Inferior parietal cortex (tissue), 1 donor: ENCODE measurements around the gene GNAI2.
"Not testable (repeated sequence)": the region's sequence is repeated elsewhere in the genome, so short reads cannot be mapped to it uniquely, and the experiment has no call there.

ENCODE experiments used
- DNase-seq: peaks from one replicate; pipeline ENCODE4 v3.0.0-alpha.2; 2016; ENCODE audit errors: extremely low spot score

Gene GNAI2

DNA sequence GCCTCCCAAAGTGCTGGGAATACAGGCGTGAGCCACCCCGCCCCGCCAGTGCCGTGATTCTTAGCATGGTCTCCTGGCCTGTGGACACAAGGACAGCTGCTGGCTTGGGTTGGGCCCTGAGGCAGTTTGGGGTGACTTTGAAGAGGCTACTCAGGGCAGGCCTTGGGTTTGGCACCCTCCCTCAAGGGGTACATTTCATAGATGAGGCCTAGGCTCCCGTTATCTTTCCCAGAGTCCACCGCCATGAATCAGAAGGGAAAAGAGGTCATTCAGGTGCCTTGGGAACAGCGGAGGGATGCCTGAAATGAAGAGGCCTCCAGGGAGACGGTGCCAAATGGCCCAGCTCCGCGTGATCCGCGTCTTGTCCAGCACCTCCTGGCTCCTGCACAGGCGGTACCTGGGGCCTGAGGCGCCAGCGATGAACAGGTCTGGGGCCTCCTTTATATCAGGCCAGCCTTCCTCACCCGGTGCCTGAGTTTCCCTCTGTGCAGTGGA lies 9.3 kb downstream of the GNAI2 start:
- no peak for DNase-seq

GRCh38 chr3:50245831-50246516 lies 10.0 kb downstream of the GNAI2 start:
- peak; percentile 88 for DNase-seq

DNA sequence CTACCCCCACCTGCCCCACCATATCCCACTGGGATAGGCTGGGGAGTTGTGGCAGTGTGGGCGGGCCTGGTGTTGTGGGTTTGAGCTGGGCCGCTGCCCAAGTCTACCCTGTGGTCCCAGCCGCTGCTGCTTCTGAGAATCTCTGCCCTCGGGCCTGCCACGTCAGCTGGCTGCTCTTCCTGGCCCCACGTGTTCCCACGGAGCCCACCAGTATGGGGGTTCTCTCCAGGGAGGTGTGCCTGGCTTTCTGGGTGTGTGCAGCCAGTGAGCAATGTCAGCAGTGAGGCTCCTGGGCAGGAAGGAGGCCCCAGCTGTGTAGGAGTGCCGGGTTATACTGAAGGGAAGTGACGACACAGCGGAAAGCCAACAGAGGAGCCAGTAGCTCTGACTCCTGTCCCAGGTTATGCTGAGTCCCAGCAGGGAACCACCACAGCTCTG lies 10.5 kb downstream of the GNAI2 start:
- DNase-seq: no peak

DNA sequence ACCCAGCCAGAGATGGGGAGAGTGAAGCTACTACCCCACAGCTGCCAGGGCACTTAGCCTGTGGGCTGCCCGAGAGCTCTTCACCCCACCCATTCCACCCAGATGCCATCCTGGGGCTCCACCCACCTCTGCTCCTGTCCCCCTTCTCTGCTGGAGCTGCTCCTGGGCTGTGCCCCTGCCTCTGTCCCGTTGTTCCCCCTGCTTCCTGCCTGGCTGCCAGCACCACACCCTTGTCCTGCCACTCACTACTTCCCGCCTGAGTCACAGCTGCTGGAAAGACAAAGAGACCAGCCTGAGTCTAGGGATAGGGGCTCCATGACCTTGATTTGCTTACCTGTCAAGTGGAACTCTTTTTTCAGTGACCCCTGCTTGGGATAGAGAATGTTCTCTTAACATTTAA lies 12.4 kb downstream of the GNAI2 start:
- no peak for DNase-seq

GRCh38 chr3:50249457-50249856 lies 13.5 kb downstream of the GNAI2 start:
- no peak for DNase-seq

DNA sequence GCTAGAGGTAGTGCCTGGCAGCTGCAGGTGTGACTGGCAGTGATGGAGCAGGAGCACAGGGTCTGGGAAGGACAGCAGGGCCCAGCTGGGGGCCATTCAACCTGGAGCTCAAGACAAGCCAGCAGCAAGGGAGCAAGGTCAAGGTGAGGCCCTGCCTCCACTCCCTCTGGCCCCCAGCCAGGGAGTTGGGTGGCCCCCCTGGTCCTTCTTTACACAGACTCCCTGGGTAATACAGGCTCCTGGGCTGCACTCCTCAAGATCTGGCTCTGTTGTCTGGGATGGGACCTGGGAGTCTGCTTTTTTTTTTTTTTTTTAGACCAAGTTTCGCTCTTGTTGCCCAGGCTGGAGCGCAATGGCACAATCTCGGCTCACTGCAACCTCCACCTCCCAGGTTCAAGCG lies 14.5 kb downstream of the GNAI2 start:
- no peak for DNase-seq

DNA sequence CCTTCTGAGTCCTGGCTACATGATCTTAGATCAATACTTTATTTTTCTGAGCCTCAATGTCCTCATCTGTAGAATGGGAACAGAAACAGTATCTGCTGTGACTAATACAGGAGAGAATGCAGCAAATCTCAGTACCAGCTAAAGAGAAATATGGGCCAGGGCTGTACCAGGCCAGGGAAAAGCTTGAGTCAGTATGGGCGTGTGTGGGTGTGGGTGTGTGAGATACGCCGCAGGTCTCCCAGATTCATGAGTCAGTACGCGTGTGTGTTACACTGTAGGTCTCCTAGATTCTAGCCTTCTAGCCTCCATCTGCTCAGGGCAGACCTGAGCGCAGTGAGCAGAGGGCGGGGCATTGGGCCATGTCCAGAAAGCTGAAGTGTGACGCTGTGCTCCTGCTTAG lies 15.2 kb downstream of the GNAI2 start:
- DNase-seq: no peak

- DNase-seq: no peak
These were observed 18.7 kb downstream of the GNAI2 start for GRCh38 chr3:50254577-50255250.

GRCh38 chr3:50255251-50255615 lies 19.2 kb downstream of the GNAI2 start:
- no peak for DNase-seq

DNA sequence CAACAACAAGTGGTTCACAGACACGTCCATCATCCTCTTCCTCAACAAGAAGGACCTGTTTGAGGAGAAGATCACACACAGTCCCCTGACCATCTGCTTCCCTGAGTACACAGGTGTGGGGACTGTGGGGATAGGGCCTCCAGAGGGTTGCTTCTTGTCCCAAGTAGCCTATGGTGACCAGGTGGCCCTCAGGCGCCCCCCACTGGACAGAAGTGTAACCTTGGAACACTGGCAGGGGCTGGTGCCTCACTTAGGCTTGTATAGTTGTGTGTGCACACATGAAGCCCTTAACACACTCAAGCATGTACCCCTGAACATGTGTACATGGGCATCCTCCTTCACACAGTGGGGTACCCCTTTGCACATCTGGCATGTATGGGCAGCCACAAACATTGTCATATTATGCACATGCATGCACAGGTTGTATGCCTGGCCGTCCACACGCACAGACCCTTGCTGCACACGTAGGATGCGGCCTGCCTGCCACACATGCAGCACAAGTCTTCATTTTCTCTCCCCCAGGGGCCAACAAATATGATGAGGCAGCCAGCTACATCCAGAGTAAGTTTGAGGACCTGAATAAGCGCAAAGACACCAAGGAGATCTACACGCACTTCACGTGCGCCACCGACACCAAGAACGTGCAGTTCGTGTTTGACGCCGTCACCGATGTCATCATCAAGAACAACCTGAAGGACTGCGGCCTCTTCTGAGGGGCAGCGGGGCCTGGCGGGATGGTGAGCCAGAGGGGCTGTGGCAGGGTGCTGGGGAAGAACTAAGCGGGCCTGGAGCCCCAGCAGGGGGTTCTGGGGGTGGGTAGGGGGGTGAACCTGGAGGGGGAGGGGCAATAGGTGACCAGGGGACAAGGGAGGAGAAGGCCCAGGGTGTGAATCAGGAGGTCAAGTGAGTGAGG lies 21.2 kb downstream of the GNAI2 start:
- DNase-seq: no peak

GRCh38 chr3:50258029-50258680 lies 22.2 kb downstream of the GNAI2 start:
- DNase-seq: no peak

GRCh38 chr3:50258979-50259378 lies 23.0 kb downstream of the GNAI2 start:
- no peak for DNase-seq

DNA sequence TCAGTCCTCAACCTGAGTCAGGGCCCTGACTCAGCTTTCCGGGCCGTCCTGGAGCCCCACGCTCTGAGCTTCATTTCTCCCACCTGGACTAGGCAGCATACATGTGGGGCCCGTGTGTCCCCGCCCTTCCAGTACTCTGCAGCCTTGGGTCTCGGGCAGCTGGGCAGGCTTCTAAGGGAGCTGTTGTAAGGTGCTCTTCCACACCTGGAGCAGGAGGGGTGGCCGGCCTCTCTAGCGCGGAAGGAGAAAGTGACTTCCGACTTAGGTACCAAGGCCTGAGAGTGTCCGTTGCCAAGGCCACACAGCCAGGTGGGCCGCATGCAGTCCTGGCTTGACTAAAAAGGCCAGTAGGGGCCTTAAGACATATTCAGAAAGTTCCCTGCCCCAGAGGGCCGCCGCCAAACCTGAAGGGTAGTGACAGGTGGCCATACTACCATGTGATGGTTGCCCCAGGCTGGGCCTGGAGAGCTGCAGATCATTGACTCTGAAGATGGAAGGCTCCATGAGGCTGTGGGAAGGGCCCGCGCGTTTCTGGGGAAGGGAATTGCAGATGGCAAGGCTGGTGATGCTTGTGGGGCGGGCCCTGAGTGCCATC lies 23.5 kb downstream of the GNAI2 start:
- no peak for DNase-seq

DNA sequence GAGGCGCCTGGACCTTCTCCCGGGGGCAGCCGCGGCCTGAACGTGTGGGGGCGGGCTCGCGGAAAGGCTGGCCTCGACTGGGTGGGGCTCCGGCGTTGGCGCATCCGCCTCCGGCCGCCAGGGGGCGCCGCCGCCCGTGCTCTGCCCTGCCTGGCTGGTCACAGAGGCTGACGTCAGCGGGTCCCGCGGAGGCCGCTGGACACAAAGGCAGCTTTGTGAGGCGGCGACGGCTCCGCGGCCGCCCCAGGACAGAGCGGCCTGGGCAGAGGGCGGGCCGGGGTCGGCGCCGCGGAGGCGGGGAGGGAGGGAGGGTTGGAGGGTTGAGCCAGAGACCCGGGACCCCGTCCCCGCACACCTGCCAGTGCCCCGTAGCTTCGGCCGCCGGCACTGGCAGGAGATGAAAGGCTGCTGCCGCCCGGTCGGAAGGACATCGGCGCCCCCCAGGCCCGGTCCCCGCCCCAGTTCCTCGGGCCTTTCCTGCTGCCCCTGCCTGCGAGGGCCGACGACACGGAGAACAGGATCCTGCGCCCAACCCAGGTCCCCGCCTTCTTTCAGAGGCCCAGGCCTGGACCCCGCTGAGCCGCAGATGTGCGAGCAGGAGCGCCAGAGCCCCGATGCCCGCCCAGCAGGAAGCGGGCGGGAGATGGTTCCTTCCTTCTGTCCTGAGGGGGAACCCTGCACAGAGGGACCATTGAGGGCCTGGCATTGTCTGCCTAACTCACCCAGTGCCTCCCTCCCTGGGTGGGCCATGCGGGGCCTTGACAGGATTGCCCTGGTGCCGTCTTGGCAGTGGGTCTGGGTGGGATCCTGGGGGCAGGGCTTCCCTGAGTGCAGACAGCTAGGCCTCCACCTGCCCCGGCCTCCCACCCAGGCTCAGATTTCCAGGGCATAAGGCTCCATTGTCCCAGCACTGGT lies 24.3 kb downstream of the GNAI2 start:
- peak; percentile 90 for DNase-seq

- DNase-seq: no peak
These were observed 25.0 kb downstream of the GNAI2 start for GRCh38 chr3:50260942-50261441.

- no peak for DNase-seq
These were observed 25.5 kb downstream of the GNAI2 start for GRCh38 chr3:50261505-50261904.

- not testable (repeated sequence) for DNase-seq
These were observed 26.2 kb downstream of the GNAI2 start for GRCh38 chr3:50262200-50262599.

DNA sequence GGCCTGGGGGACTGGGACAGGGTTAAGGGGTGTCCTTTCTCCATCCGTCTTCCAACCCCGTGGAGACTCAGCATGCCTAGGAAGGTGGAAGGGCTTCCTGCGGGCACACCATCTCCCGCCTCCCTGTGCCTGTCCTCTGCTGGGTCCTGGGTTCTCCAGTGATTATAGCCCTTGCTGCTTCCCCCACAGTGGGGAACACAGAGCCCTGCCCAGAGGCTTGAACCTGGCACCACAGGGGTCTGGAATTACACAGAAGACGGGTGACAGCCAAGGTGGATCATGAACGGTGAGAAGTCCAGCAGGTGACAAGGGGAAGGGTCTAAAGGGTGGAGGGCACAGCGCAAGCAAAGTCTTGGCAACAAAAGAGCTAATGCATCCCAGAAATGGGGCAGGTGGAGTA lies 26.8 kb downstream of the GNAI2 start:
- no peak for DNase-seq

GRCh38 chr3:50263478-50264382 lies 27.7 kb downstream of the GNAI2 start:
- DNase-seq: no peak
